Ectodermal cell (in vitro differentiated cells): ENCODE results near the gene ALPL.

Experiments
- H3K27ac ChIP-seq: 2 replicates; pipeline ENCODE4 v1.7.0; 2013; ENCODE audit warnings: mild to moderate bottlenecking, low read depth, low read length; ENCODE audit not compliant: insufficient read depth, poor library complexity, severe bottlenecking
- H3K27me3 ChIP-seq: 2 replicates; pipeline ENCODE4 v1.7.0; 2013; ENCODE audit warnings: mild to moderate bottlenecking, low read length; ENCODE audit not compliant: insufficient read depth, control insufficient read depth, poor library complexity, severe bottlenecking
- H3K36me3 ChIP-seq: one replicate; pipeline ENCODE4 v1.7.0; 2013; ENCODE audit warnings: low read length; ENCODE audit not compliant: control insufficient read depth, insufficient read depth
- H3K4me1 ChIP-seq: one replicate; pipeline ENCODE4 v1.7.0; 2013; ENCODE audit warnings: low read length; ENCODE audit not compliant: control insufficient read depth, insufficient read depth
- H3K4me3 ChIP-seq: 2 replicates; pipeline ENCODE4 v1.7.0; 2013; ENCODE audit warnings: low read depth, low read length, control low read depth; ENCODE audit not compliant: insufficient read depth
- H3K9me3 ChIP-seq: 2 replicates; pipeline ENCODE4 v1.7.0; 2013; ENCODE audit warnings: mild to moderate bottlenecking, low read length, moderate library complexity; ENCODE audit not compliant: control insufficient read depth
- WGBS, 2 experiments: methylation state at CpG; one replicate each; pipeline ENCODE4 v1.1.7; 2013; ENCODE audit warnings: missing lambda C conversion rate in 2 of 2; 5-methylcytosine and 5-hydroxymethylcytosine counted together

Gene ALPL

DNA sequence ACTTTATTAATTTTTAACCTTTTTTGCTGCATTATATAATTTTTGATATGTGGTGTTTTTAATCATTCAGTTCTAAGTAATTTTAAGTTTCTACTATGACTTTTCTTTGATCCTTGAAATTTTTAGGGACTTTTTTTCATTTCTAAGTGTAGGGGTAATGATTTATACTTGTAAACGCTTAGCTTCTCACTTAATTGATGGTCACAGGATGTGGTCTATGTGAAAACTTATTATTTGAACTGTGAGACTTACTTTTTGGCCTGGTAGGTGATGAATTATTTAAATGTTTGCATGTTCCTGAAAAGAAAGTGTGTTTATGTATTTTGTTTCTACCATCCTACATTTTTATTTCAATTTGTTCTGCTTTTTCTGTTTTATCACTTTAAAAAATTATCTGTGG, 17.2 kb downstream of the ALPL start:
- Histone ChIP-seq H3K27me3 (no peaks in the 10 kb centered on the region), H3K27ac (no peak overlapping the region), H3K4me3 (no peak overlapping the region), H3K9me3 (no peaks in the 10 kb centered on the region), H3K36me3 (no peaks in the 10 kb centered on the region), H3K4me1 (peaks cover 17% of the 10 kb centered on the region)
- WGBS, 2 experiments: 93 to 98% methylated on average over 1 of the region's 1 CpG

DNA sequence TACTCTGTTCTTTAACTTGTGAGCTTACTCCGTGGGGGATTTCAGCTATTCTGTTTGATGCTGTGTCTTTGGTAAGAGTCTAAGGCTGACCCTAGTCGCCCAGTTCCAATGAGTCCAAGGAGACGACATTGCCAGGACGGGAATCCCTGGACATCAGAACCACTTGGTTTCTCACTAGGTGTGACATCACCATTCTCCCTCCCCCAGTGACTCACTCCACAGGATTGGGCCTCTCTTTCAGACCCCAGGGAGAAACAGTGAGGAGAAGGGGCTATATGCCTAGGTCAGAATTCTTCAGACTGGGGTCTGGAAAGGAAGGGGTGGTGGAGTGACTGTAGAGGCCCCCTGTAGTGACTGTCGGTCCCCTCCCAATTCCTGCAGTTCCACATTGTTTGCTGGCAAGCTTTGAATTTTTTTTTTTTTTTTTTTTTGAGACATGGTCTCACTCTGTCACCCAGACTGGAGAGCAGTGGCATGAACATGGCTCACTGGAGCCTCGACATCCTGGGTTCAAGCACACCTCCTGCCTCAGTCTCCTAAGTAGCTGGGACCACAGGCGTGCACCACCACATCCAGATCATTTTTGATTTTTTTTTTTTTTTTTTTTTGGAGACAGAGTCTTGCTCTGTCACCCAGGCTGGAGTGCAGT, 21.3 kb downstream of the ALPL start:
- Histone ChIP-seq H3K4me1 (peaks cover 17% of the 10 kb centered on the region), H3K36me3 (no peaks in the 10 kb centered on the region), H3K9me3 (no peaks in the 10 kb centered on the region), H3K27ac (peak overlapping the region; percentile 63), H3K4me3 (no peak overlapping the region), H3K27me3 (no peaks in the 10 kb centered on the region)
- 62 to 63% methylated on average over 7 of the region's 7 CpGs for WGBS, 2 experiments

DNA sequence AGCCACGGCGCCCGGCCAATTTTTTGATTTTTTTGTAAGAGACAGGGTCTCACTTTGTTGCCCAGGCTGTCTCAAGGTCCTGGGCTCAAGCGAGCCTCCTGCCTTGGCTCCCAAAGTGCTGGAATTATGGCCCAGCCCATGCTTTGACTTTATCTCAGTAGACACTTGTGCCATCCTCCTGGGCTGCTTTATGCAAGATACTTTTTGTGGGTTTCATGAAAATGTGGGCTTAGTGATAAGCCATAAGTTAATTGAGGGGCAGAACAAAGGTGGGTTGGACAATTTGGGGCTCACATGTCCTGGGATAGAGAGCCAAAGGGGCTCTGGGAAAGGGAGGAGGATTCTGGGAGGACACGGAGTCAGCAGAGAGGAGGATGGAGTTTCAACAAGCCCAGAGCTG, 22.0 kb downstream of the ALPL start:
- Histone ChIP-seq H3K27ac (no peak overlapping the region), H3K27me3 (no peaks in the 10 kb centered on the region), H3K4me1 (peaks cover 17% of the 10 kb centered on the region), H3K9me3 (no peaks in the 10 kb centered on the region), H3K36me3 (no peaks in the 10 kb centered on the region), H3K4me3 (no peak overlapping the region)
- 92 to 96% methylated on average over 5 of the region's 5 CpGs for WGBS, 2 experiments

DNA sequence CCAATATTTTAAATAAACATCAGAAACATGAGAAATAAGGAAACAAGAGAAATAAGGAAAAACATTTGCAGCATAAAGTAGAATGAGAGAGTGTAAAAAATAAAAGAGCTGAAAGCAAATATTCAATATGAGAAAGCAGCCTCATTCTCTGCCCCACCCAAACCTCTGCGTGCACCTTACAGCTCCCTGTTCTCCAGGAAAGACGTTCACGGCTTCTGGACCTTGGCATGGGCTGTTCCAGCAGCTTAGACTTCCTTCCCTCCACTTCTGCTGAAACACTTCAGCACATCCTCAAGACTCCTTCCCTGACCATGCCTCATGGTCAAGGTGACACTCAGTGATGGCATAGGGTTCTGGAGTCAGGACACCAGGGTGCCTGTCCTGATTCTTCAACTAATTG, 23.3 kb downstream of the ALPL start:
- H3K9me3 ChIP-seq: no peaks in the 10 kb centered on the region
- peaks cover 17% of the 10 kb centered on the region for H3K4me1 ChIP-seq
- WGBS, 2 experiments: 92 to 95% methylated on average over 3 of the region's 3 CpGs
- H3K27me3 ChIP-seq: no peaks in the 10 kb centered on the region
- no peak overlapping the region for H3K27ac ChIP-seq
- H3K36me3 ChIP-seq: no peaks in the 10 kb centered on the region
- no peak overlapping the region for H3K4me3 ChIP-seq

DNA sequence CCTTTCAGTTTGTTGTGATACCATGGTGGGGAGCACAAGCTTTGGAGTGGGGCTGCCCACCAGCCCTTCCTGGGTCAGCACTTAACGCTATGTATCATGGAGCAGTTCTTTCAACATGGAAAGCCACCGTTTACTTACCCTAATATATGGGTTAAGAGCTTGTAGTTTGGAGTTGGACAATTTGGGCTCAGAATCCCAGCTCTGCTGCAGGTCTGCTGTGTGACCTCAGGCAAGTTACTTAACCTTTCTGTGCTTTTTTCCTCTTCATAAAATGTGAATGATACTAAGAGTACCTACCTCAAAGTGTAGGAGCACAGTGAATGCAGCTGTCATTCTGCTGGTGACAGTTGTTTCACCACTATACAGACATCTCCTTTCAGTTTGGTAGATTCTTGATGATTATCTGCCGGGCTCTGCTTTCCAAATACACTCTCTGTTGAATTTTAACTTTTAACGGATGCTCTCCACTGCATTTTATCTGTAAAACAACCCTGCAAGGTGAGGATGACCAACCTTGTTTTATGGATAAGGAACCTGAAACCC, 23.8 kb downstream of the ALPL start:
- WGBS, 2 experiments: 94 to 99% methylated on average over 4 of the region's 4 CpGs

DNA sequence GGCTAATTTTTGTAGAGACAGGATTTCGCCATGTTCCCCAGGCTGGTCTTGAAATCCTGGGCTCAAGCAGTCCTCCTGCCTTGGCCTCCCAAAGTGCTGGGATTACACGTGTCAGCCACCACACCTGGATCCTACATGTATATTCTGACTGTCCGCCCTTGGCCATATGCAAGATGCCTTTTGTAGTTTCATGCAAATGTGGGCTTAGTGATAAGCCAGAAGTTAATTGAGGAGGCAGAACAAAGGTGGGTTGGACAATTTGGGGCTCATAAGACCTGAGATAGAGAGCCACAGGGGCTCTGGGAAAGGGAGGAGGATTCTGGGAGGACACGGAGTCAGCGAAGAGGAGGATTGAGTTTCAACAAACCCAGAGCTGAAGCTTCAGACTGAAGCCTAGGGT, 24.9 kb downstream of the ALPL start:
- 86 to 88% methylated on average over 5 of the region's 5 CpGs for WGBS, 2 experiments
- no peaks in the 10 kb centered on the region for H3K36me3 ChIP-seq

More for the DNA sequence above, 23.8 kb downstream of the ALPL start:
- Histone ChIP-seq H3K27ac (no peak overlapping the region), H3K27me3 (no peaks in the 10 kb centered on the region), H3K9me3 (no peaks in the 10 kb centered on the region), H3K4me1 (peaks cover 17% of the 10 kb centered on the region), H3K4me3 (no peak overlapping the region), H3K36me3 (no peaks in the 10 kb centered on the region)

DNA sequence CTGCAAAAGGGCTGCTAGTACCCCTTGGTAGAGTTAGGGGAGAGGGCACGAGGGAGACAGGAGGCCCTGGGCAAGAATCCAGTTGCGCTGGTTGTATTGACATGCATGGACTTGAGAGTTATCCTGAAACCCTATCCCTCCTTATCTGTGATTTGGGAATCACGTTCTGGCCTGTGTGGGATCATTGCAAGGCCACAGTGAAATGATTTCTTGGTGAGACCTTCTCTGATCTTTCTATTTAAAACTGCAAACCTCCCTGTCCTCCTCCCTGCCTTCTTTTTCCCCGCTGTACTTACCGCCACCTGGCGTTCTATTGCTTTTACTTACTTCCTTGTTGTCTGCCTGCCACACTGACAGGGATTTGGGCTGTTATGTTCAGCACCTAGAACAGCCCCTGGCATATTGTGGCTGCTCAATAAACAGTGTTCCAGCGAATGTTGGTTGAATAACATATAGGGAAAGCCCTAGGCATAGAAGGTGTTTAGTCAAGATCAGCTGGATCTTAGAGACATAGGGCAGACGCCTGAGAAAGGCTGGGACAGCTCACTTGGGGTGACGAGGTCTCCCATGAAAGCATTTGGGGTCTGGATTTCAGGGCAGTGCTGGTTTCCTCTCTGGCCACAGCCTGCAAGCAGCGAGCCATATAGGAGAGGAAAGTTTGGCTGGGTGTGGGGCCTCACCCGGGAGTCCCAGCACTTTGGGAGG, 25.6 kb downstream of the ALPL start:
- Histone ChIP-seq H3K9me3 (no peaks in the 10 kb centered on the region), H3K4me3 (no peak overlapping the region), H3K36me3 (no peaks in the 10 kb centered on the region), H3K27ac (peak overlapping the region; percentile 48), H3K27me3 (no peaks in the 10 kb centered on the region), H3K4me1 (peaks cover 14% of the 10 kb centered on the region)
- 62 to 64% methylated on average over 11 of the region's 11 CpGs for WGBS, 2 experiments

More for the DNA sequence above, 24.9 kb downstream of the ALPL start:
- H3K4me3 ChIP-seq: no peak overlapping the region
- peaks cover 17% of the 10 kb centered on the region for H3K4me1 ChIP-seq
- no peaks in the 10 kb centered on the region for H3K9me3 ChIP-seq
- H3K27ac ChIP-seq: no peak overlapping the region
- no peaks in the 10 kb centered on the region for H3K27me3 ChIP-seq

DNA sequence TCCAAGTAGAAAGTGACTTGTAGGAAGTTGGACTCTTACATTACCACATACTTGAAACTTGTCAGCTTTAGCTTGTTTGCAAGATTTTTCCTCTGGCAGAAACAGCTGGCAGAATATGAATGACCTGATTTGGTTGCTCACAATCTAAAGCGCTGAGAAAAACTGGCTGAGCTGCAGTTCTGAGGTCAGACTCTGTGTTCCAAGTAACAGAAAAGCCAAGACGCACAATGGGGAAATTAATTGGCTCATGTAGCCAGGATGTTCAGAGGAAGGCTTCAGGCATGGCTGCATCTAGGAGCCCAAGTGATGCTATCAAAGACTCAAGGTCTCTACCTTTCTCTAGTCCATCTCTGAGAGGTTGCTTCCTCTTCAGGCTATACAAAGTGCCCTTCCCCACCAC, 27.0 kb downstream of the ALPL start:
- H3K9me3 ChIP-seq: no peaks in the 10 kb centered on the region
- H3K27ac ChIP-seq: no peak overlapping the region
- no peaks in the 10 kb centered on the region for H3K36me3 ChIP-seq
- peaks cover 6% of the 10 kb centered on the region for H3K4me1 ChIP-seq
- no peak overlapping the region for H3K4me3 ChIP-seq
- 92 to 95% methylated on average over 2 of the region's 2 CpGs for WGBS, 2 experiments
- no peaks in the 10 kb centered on the region for H3K27me3 ChIP-seq

DNA sequence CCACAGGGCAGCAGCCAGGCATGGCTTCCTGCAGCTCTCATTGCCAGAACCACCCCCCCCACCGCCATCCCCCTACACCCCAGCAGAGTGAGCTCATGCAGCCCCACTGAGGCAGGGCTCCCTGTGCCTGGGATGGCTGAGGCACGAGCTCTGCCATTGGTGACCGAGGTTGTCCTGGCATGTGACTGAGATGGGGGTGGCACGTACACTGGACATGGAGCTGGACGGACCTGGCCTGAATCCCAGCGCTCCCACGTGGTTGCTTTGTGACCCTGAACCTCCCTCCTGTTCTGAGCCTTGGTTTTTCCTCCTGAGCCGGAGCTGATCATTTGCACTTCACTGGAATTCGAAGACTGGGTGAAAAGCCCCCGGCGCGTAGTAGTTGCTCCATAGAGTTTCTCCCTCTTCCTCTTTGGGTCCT, 28.3 kb downstream of the ALPL start:
- Histone ChIP-seq H3K9me3 (no peaks in the 10 kb centered on the region), H3K4me3 (no peak overlapping the region), H3K27ac (no peak overlapping the region), H3K36me3 (no peaks in the 10 kb centered on the region), H3K27me3 (no peaks in the 10 kb centered on the region), H3K4me1 (no peaks in the 10 kb centered on the region)
- 70 to 74% methylated on average over 12 of the region's 12 CpGs for WGBS, 2 experiments

DNA sequence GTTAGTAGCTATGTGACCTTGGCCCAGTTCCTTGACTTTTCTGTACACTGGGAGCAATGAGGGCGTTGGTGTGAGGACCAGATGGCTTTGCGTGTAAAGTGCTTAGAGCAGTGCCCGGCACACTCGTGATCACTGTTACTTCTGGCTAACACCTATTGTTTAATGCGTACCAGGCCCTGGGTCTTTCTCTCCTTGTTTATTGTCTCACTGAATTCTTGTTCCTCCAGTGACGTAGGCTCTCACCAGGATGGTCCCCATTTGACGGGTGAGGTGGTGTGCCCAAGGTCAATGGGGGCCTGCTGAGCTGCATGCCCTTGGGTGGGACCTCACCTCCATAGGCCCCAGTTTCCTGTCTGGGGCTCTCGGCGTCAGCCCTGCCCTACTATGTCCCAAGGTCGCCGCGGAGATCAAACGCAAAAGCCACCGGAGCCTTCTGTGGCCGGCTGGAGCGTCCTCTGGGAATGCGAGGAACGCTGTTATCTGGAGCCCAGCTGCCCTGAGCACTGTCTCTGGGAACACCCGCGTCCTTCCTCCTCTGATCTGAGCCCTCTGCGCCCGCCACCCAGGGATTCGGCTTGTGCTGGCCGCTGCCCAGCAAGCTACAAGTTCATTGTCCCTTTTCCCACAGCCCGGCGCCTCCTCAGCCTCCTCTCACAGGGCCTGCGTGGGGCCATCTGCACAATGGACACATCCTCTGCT, 28.9 kb downstream of the ALPL start:
- Histone ChIP-seq H3K27ac (no peak overlapping the region), H3K27me3 (no peaks in the 10 kb centered on the region), H3K4me3 (no peak overlapping the region), H3K9me3 (no peaks in the 10 kb centered on the region), H3K4me1 (no peaks in the 10 kb centered on the region), H3K36me3 (no peaks in the 10 kb centered on the region)
- WGBS, 2 experiments: 83 to 84% methylated on average over 27 of the region's 27 CpGs
